Loucy (cell line): ENCODE measurements around the gene CAMK1D.
"Not testable (repeated sequence)": the region's sequence is repeated elsewhere in the genome, so short reads cannot be mapped to it uniquely, and the experiment has no call there.

Experiments used
- H2AFZ ChIP-seq: fragments of 200-600 bp; sonication (generic); 2 replicates; pipeline ENCODE4 v1.6.0; 2016; ENCODE audit warnings: antibody characterized with exemption, mild to moderate bottlenecking, low read length, moderate library complexity
- H3F3A ChIP-seq: fragments of 200-600 bp; 2 replicates; pipeline ENCODE4 v1.6.0; 2016; ENCODE audit warnings: antibody characterized with exemption, low read depth, mild to moderate bottlenecking
- H3K27me3 ChIP-seq: fragments of 200-600 bp; sonication (generic); 2 replicates; pipeline ENCODE4 v1.6.1; 2014; ENCODE audit warnings: low read length, mild to moderate bottlenecking; ENCODE audit not compliant: insufficient read depth, poor library complexity, severe bottlenecking
- H3K36me3 ChIP-seq: fragments of 200-600 bp; sonication (generic); 2 replicates; pipeline ENCODE4 v1.6.1; 2016; ENCODE audit warnings: low read length; ENCODE audit not compliant: insufficient read depth
- H3K4me1 ChIP-seq: fragments of 200-600 bp; sonication (generic); 2 replicates; pipeline ENCODE4 v1.5.1; 2014; ENCODE audit warnings: low read length, mild to moderate bottlenecking; ENCODE audit not compliant: insufficient read depth, poor library complexity, severe bottlenecking
- H3K4me2 ChIP-seq: fragments of 200-600 bp; sonication (generic); 2 replicates; pipeline ENCODE4 v1.6.0; 2014; ENCODE audit warnings: antibody characterized with exemption, low read length, low read depth, mild to moderate bottlenecking; ENCODE audit not compliant: poor library complexity, severe bottlenecking
- H3K4me3 ChIP-seq: fragments of 200-600 bp; sonication (generic); 2 replicates; pipeline ENCODE4 v1.5.1; 2014; ENCODE audit warnings: low read length, mild to moderate bottlenecking, mixed read lengths; ENCODE audit not compliant: poor library complexity, severe bottlenecking
- H3K79me2 ChIP-seq: fragments of 200-600 bp; sonication (generic); 2 replicates; pipeline ENCODE4 v1.6.1; 2014; ENCODE audit warnings: low read length; ENCODE audit not compliant: insufficient read depth
- H3K9ac ChIP-seq: fragments of 200-600 bp; sonication (generic); 2 replicates; pipeline ENCODE4 v1.6.0; 2014; ENCODE audit warnings: mild to moderate bottlenecking, low read depth, low read length, moderate library complexity; ENCODE audit not compliant: poor library complexity, severe bottlenecking
- H3K9me2 ChIP-seq: fragments of 200-600 bp; sonication (generic); replicated peaks from 2 replicates; pipeline ENCODE4 v1.6.1; 2016; ENCODE audit warnings: low read depth, low read length, mixed read lengths
- H3K9me3 ChIP-seq: fragments of 200-600 bp; sonication (generic); 2 replicates; pipeline ENCODE4 v1.6.1; 2014; ENCODE audit warnings: mild to moderate bottlenecking, antibody characterized with exemption, low read length, low read depth; ENCODE audit not compliant: insufficient read depth
- H4K20me1 ChIP-seq: fragments of 200-600 bp; sonication (generic); 2 replicates; pipeline ENCODE4 v1.6.0; 2014; ENCODE audit warnings: antibody characterized with exemption, low read length, mild to moderate bottlenecking; ENCODE audit not compliant: insufficient read depth, poor library complexity, severe bottlenecking
- CTCF ChIP-seq: fragments of 200-600 bp; sonication (generic); conservative IDR thresholded peaks from 2 replicates; pipeline ENCODE4 v1.5.1; 2014; ENCODE audit warnings: mild to moderate bottlenecking, antibody characterized with exemption, low read length
- EZH2phosphoT487 ChIP-seq: fragments of 200-600 bp; IDR thresholded peaks from 2 replicates; pipeline ENCODE4 v1.6.1; 2018; ENCODE audit warnings: antibody characterized with exemption, mild to moderate bottlenecking, moderate library complexity, borderline replicate concordance

CAMK1D gene

DNA sequence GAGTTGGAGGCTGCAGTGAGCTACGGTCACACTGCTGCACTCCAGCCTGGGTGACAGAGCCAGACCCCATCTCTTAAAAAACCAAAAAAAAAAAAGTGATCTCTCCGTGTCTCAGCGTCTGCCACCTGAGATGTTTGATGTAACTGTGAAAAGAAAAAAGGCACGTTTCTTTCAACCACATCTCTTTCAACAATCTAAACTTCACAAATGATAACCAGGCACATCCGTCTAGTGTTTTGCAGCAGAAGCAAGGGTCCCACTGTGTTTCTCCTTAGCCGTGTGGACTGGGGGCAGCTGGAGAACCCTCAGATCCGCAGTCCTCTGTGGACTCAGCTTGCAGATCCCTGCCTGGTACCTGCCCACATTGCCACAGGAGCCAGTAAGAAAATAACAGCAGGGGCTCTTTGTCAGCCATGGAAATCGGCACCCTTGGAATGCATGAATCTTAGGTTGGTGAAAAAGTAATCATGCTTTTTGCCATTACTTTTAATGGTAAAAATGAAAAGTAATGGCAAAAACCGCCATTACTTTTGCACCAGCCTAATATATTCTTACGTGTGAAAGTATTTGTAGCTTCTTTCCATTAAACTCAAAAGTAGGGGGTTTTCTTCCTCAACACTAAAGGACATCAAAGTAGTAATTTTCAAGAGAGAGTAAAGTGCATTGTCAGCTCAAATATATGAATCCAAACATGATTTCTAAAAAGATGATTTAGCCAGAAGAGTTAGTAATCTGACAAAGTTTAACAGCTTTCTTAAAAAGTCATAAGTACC, 375.6 kb downstream of the CAMK1D start:
- Histone ChIP-seq H3K4me1 (no peaks in the 10 kb centered on the region), H2AFZ (no peak overlapping the region), H3K36me3 (no peaks in the 10 kb centered on the region), H3K4me3 (no peak overlapping the region), H3K9me3 (no peaks in the 10 kb centered on the region), H3K27me3 (no peaks in the 10 kb centered on the region), H3K9ac (no peak overlapping the region), H3F3A (no peaks in the 10 kb centered on the region), H3K9me2 (no peaks in the 10 kb centered on the region), H4K20me1 (no peaks in the 10 kb centered on the region), H3K79me2 (no peaks in the 10 kb centered on the region), H3K4me2 (no peak overlapping the region)
- TF ChIP-seq CTCF (no peak), EZH2phosphoT487 (no peak)

DNA sequence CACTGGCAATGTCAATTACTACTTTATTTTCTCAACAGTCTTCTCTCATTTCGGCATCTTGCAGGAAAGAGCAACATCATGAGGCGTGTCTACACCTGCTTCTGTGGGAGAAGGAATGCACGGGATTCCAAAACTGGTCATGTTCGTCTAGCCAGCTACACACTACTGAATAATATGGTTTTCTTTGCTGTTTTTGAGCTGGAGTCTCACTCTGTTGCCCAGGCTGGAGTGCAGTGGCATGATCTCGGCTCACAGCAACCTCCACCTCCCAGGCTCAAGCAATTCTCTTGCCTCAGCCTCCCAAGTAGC, 376.2 kb downstream of the CAMK1D start:
- not testable (repeated sequence) for H3F3A ChIP-seq, H3K4me3 ChIP-seq, H3K4me2 ChIP-seq, H3K9me3 ChIP-seq, H3K9ac ChIP-seq, H4K20me1 ChIP-seq, H3K79me2 ChIP-seq, H3K9me2 ChIP-seq, H2AFZ ChIP-seq, H3K27me3 ChIP-seq, H3K4me1 ChIP-seq, H3K36me3 ChIP-seq

DNA sequence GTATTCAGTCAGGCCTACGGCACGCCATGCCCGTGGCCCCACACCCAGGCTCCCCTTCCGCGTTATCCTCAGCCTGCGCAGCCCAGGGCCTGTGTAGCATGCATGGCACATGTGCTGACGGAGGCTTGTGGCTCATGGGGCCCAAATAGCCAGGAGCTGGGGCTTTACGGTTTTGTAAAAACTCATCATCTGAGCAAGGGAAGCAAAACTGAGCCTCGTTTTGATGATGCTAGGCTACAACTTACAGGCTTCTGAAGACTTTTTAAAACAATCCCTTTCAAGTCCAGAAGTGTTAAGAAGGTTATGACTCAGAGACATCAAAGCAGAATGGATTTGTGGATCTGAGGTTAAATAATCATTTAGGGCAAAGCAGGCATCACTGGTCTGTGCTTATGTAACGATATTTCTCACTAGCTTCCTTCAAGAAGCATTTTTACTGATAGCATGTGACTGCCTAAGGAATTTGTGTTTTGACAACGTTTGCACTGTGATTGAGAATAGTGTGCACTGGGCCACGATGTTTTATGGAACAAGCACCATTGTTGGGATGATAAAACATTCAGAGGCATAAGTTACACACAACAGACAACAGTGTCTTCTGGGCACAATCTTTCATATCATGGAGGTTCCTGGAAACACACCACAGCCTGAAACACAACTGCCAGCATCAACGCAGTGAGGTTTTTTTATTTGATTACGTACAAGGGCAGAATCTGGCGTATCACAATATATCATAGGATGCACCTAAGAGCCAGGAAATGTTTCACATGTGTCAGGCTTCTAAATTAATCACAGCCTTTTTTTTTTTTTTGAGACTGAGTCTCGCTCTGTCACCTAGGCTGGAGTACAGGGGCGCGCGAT, 377.9 kb downstream of the CAMK1D start:
- no peaks in the 10 kb centered on the region for H3K79me2 ChIP-seq
- H3K4me1 ChIP-seq: peaks cover 4% of the 10 kb centered on the region
- no peaks in the 10 kb centered on the region for H3K27me3 ChIP-seq
- no peak overlapping the region for H2AFZ ChIP-seq
- no peak overlapping the region for H3K9ac ChIP-seq
- no peaks in the 10 kb centered on the region for H3K9me2 ChIP-seq
- H4K20me1 ChIP-seq: no peaks in the 10 kb centered on the region
- no peaks in the 10 kb centered on the region for H3F3A ChIP-seq
- TF ChIP-seq EZH2phosphoT487 (no peak), CTCF (no peak)
- no peaks in the 10 kb centered on the region for H3K36me3 ChIP-seq
- no peak overlapping the region for H3K4me3 ChIP-seq
- H3K4me2 ChIP-seq: no peak overlapping the region
- H3K9me3 ChIP-seq: no peaks in the 10 kb centered on the region
